Psoas muscle (tissue), 8 donors: ENCODE measurements around the gene SMARCA2. TPM values are rescaled to one million over a fixed set of nuclear protein-coding genes. Genes with fewer than 3 reads are reported as not detected.

ENCODE experiments used
- ATAC-seq, 4 donors: fragments of 200-7000 bp; cut with Tn5 transposase; one replicate each; pipeline ENCODE4 v1.9.1; 2020; ENCODE audit warnings: moderate library complexity in 3 of 4, mild to moderate bottlenecking in 2 of 4
- DNase-seq, 2 donors: peaks; one replicate each; pipeline ENCODE4 v3.0.0-alpha.2; 2020
- H3K27ac ChIP-seq: fragments of 200-600 bp; one replicate; pipeline ENCODE4 v1.8.0; 2022
- H3K27me3 ChIP-seq, 3 donors: fragments of 200-600 bp in 1 of 3; one replicate each; pipeline versions ENCODE4 v1.6.1 to v1.8.0; 2013 to 2022; ENCODE audit warnings: low read length in 2 of 3, mild to moderate bottlenecking in 2 of 3, moderate library complexity in 1 of 3; ENCODE audit not compliant: insufficient read depth in 3 of 3
- H3K36me3 ChIP-seq, 2 donors: fragments of 200-600 bp in 1 of 2; one replicate each; pipeline versions ENCODE4 v1.6.1 to v1.8.0; 2013 to 2022; ENCODE audit warnings: low read depth in 1 of 2, mild to moderate bottlenecking in 1 of 2, moderate library complexity in 1 of 2; ENCODE audit not compliant: insufficient read depth in 1 of 2
- H3K4me1 ChIP-seq: fragments of 200-600 bp; one replicate; pipeline ENCODE4 v1.8.0; 2022
- H3K4me3 ChIP-seq: fragments of 200-600 bp; one replicate; pipeline ENCODE4 v1.8.0; 2022; ENCODE audit warnings: mild to moderate bottlenecking
- H3K9me3 ChIP-seq: fragments of 200-600 bp; one replicate; pipeline ENCODE4 v1.8.0; 2022
- CTCF ChIP-seq: fragments of 200-600 bp; IDR thresholded peaks from one replicate; pipeline ENCODE4 v1.8.0; 2022; ENCODE audit warnings: antibody characterized with exemption
- WGBS, 3 donors: extraction: QIAGEN DNeasy Blood & Tissue Kit; methylation state at CpG; one replicate each; pipeline versions ENCODE4 v1.1.6 to v1.1.7; 2013; 5-methylcytosine and 5-hydroxymethylcytosine counted together
- intact Hi-C, 2 donors: fragments of 100-400 bp; cut with DNase I; formaldehyde crosslinking; loops; one replicate each; pipeline versions ENCODE4 v1.11.0 to v1.14.2; 2022
- polyA plus RNA-seq, 3 donors: library from polyadenylated mRNA; stranded (reverse); fragments of 200-250 nt; gene quantifications; one replicate each; pipeline ENCODE4 v1.2.3, GENCODE V29; 2013
- total RNA-seq, 4 donors: library from RNA; stranded (reverse); fragmentation: NEBNext Ultra II Directional in 2 of 4; extraction: Animal tissue kit (Norgen Biotek cat#: 25700) in 2 of 4; gene quantifications; one replicate each; pipeline versions ENCODE4 v1.2.1 to v1.2.4, GENCODE V29; 2021 to 2023
- donor health status: healthy with polysubstance abuse.
- donor health status: DM: no; HTN: no; CAD: no; lungs with moderate emphysema.
- donor health status: Bipolar disorder and iron deficiency.
- donor health status: healthy.
- donor health status: DM: yes; HTN: yes; CAD: no.
- donor health status: DM: no; HTN: no; CAD: no.
- donor health status: DM: no; HTN: no; CAD: no.
- donor health status: DM: yes; HTN: yes; CAD: no.

The SMARCA2 gene
- total and polyA plus RNA-seq, 7 donors = 13.8 to 97.2 (median 64.6) TPM

GRCh38 chr9:2214707-2215106 is 199.6 kb downstream of the SMARCA2 start:
- H3K27ac ChIP-seq = no peak overlapping the region
- H3K4me1 ChIP-seq = no peaks in the 10 kb centered on the region
- H3K36me3 ChIP-seq = no peaks in the 10 kb centered on the region
- WGBS, 3 donors = 77 to 84% (median 80%) methylated on average over 5 of the region's 5 CpGs
- DNase-seq (no peak), ATAC-seq (no peak)
- H3K4me3 ChIP-seq = no peak overlapping the region
- TF ChIP-seq CTCF = no peak
- H3K9me3 ChIP-seq = no peaks in the 10 kb centered on the region
- intact Hi-C loops = loop anchor here in 1 of 2 donors (5.0 kb wide), 1 partner anchor 1287 kb away; no protein-coding TSS in a partner anchor
- H3K27me3 ChIP-seq = no peaks in the 10 kb centered on the region

- no peak overlapping the region for H3K4me3 ChIP-seq
- no peaks in the 10 kb centered on the region for H3K27me3 ChIP-seq
- H3K9me3 ChIP-seq = no peaks in the 10 kb centered on the region
- DNase-seq (no peak), ATAC-seq (no peak)
- no peak for TF ChIP-seq CTCF
- intact Hi-C loops = no loop called here
- H3K27ac ChIP-seq = no peak overlapping the region
- 63 to 75% (median 74%) methylated on average over 8 of the region's 8 CpGs for WGBS, 3 donors
- H3K36me3 ChIP-seq = no peaks in the 10 kb centered on the region
- H3K4me1 ChIP-seq = no peaks in the 10 kb centered on the region
Measured at GRCh38 chr9:2215921-2216441, 200.8 kb downstream of the SMARCA2 start.

- Histone ChIP-seq H3K9me3 (no peaks in the 10 kb centered on the region), H3K27ac (no peak overlapping the region), H3K4me3 (no peak overlapping the region), H3K27me3 (no peaks in the 10 kb centered on the region), H3K36me3 (no peaks in the 10 kb centered on the region), H3K4me1 (no peaks in the 10 kb centered on the region)
- WGBS, 3 donors = 83 to 87% (median 85%) methylated on average over 2 of the region's 2 CpGs
- DNase-seq = no peak
- intact Hi-C loops = no loop called here
- no peak for TF ChIP-seq CTCF
- ATAC-seq = no peak
Measured at GRCh38 chr9:2216591-2216990, 201.4 kb downstream of the SMARCA2 start.

GRCh38 chr9:2217540-2217939 is 202.4 kb downstream of the SMARCA2 start:
- Histone ChIP-seq H3K27ac (no peak overlapping the region), H3K4me3 (no peak overlapping the region), H3K27me3 (no peaks in the 10 kb centered on the region), H3K9me3 (no peaks in the 10 kb centered on the region), H3K4me1 (no peaks in the 10 kb centered on the region), H3K36me3 (no peaks in the 10 kb centered on the region)
- no peak for ATAC-seq
- no peak for DNase-seq
- TF ChIP-seq CTCF = no peak
- intact Hi-C loops = no loop called here
- 73 to 78% (median 76%) methylated on average over 3 of the region's 3 CpGs for WGBS, 3 donors

- no peak overlapping the region for H3K4me3 ChIP-seq
- TF ChIP-seq CTCF = no peak
- intact Hi-C loops = no loop called here
- no peaks in the 10 kb centered on the region for H3K4me1 ChIP-seq
- ATAC-seq (no peak), DNase-seq (no peak)
- H3K9me3 ChIP-seq = no peaks in the 10 kb centered on the region
- no peak overlapping the region for H3K27ac ChIP-seq
- no peaks in the 10 kb centered on the region for H3K27me3 ChIP-seq
- H3K36me3 ChIP-seq = no peaks in the 10 kb centered on the region
- WGBS, 3 donors = 66 to 97% (median 88%) methylated on average over 3 of the region's 3 CpGs
Measured at GRCh38 chr9:2220036-2220435, 204.9 kb downstream of the SMARCA2 start.
